GM21737 (cell line): ENCODE data around the gene CDK7.
A peak's percentile ranks its signal among the peaks of the same experiment; 100 is the strongest.
"Not testable (repeated sequence)": the region's sequence is repeated elsewhere in the genome, so short reads cannot be mapped to it uniquely, and the experiment has no call there.

Source experiments
- ATAC-seq: cut with Tn5 transposase; IDR thresholded peaks from one replicate; pipeline ENCODE4 v1.9.1; 2021; ENCODE audit warnings: mild to moderate bottlenecking, moderate library complexity; ENCODE audit not compliant: unreplicated experiment

The CDK7 gene

GRCh38 chr5:69234457-69235268 lies at the start of gene CDK7:
Gene CDK7, plus strand, starts transcription at chr5:69234886. Its CDS starts 90 bp downstream, at chr5:69234976.
- ATAC-seq = peak; percentile 99

GRCh38 chr5:69187342-69187741 lies 47.3 kb upstream of the CDK7 start:
- no peak for ATAC-seq

GRCh38 chr5:69188811-69189161 lies 45.9 kb upstream of the CDK7 start:
- no peak for ATAC-seq

GRCh38 chr5:69189162-69190086 lies 45.3 kb upstream of the CDK7 start, which contains the start of gene CENPH:
Gene CENPH, plus strand, starts transcription at chr5:69189583. Its CDS starts 52 bp downstream, at chr5:69189635.
- ATAC-seq = peak; percentile 92

- no peak for ATAC-seq
Measured at GRCh38 chr5:69202497-69202896, 32.2 kb upstream of the CDK7 start.

- ATAC-seq = no peak
Measured at GRCh38 chr5:69206528-69207190, 28.0 kb upstream of the CDK7 start.

- no peak for ATAC-seq
Measured at GRCh38 chr5:69209602-69210001, 25.1 kb upstream of the CDK7 start.

- ATAC-seq = no peak
Measured at GRCh38 chr5:69211200-69211599, 23.5 kb upstream of the CDK7 start.

GRCh38 chr5:69212022-69212421 lies 22.7 kb upstream of the CDK7 start:
- ATAC-seq = no peak

- no peak for ATAC-seq
Measured at GRCh38 chr5:69213513-69214215, 21.0 kb upstream of the CDK7 start.

- ATAC-seq = no peak
Measured at GRCh38 chr5:69217151-69217511, 17.6 kb upstream of the CDK7 start.

GRCh38 chr5:69217548-69218526 lies 16.8 kb upstream of the CDK7 start:
- peak; percentile 94 for ATAC-seq

- ATAC-seq = no peak
Measured at GRCh38 chr5:69219939-69220338, 14.7 kb upstream of the CDK7 start.

- ATAC-seq = not testable (repeated sequence)
Measured at GRCh38 chr5:69220371-69220770, 14.3 kb upstream of the CDK7 start.

- not testable (repeated sequence) for ATAC-seq
Measured at GRCh38 chr5:69220833-69221232, 13.9 kb upstream of the CDK7 start.

- no peak for ATAC-seq
Measured at GRCh38 chr5:69224520-69224919, 10.2 kb upstream of the CDK7 start.

GRCh38 chr5:69225860-69226259 lies 8.8 kb upstream of the CDK7 start:
- no peak for ATAC-seq

- ATAC-seq = no peak
Measured at GRCh38 chr5:69230181-69230580, 4.5 kb upstream of the CDK7 start.

- ATAC-seq = no peak
Measured at GRCh38 chr5:69231281-69231680, 3.4 kb upstream of the CDK7 start.
